ENCODE data around the gene EML2. TPM values are rescaled to one million over a fixed set of nuclear protein-coding genes. Genes with fewer than 3 reads are reported as not detected.

Gene EML2
- polyA plus RNA-seq, 1 experiment: 30.4 TPM

- 0 out of 2 replicates have a peak, but pooled peaks cover 2% of the 10 kb centered on the region for H3K36me3 ChIP-seq (ENCODE audit: control insufficient read depth, insufficient read depth, low read length)
- no peak overlapping the region for H3K4me3 ChIP-seq (ENCODE audit: low read depth, low read length)
- ChIA-PET POLR2A (no interaction called here), CTCF (interaction anchor here (0.8 to 1.4 kb wide), 7 partner anchors 12 to 130 kb away, joined by 3 to 4 read pairs (median 4); no protein-coding TSS in a partner anchor)
- peak; percentile 91 for TF ChIP-seq CTCF (IDR thresholded peaks at IDR 0.05; ENCODE audit: insufficient read depth, low read depth, low read length)
- H3K27me3 ChIP-seq (ENCODE audit: control insufficient read depth, insufficient read depth, low read length): no peaks in the 10 kb centered on the region
- DNase-seq (ENCODE audit: low read depth): no peak
Observed at GRCh38 chr19:45569619-45570421, 69.4 kb downstream of the EML2 start.

- Histone ChIP-seq H3K27me3 (ENCODE audit: control insufficient read depth, insufficient read depth, low read length) (no peaks in the 10 kb centered on the region), H3K4me3 (ENCODE audit: low read depth, low read length) (no peak overlapping the region), H3K36me3 (ENCODE audit: control insufficient read depth, insufficient read depth, low read length) (0 out of 2 replicates have a peak, but pooled peaks cover 2% of the 10 kb centered on the region)
- DNase-seq (ENCODE audit: low read depth): no peak
- no peak for TF ChIP-seq CTCF (IDR thresholded peaks at IDR 0.05; ENCODE audit: insufficient read depth, low read depth, low read length)
- ChIA-PET CTCF (interaction anchor here (0.8 to 3.1 kb wide), 3 partner anchors 11 to 74 kb away, joined by 3 to 14 read pairs (median 3); no protein-coding TSS in a partner anchor), POLR2A (no interaction called here)
Observed at GRCh38 chr19:45568732-45569131, 70.5 kb downstream of the EML2 start.

DNA sequence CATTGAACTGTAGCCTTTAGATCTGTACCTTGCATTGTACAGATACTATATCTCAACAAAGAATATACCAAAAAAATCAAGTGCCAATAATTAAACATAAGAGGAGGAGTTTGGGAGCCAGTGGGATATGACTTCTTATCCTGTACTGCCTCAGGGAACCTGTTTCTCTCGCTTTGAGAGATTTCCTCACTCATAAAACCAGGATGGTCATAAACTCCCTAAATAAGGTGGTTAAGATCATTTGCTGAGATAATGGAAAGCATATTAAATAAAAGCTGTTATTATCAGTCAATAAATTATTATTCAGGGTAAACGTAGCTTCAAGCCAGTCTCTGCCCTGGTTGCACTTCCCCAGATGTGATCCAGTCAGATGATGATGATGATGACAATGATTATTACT, 71.6 kb downstream of the EML2 start:
- CTCF ChIA-PET: interaction anchor here (0.8 to 3.1 kb wide), 3 partner anchors 10 to 82 kb away, joined by 3 to 14 read pairs (median 3); no protein-coding TSS in a partner anchor
- Histone ChIP-seq H3K27me3 (ENCODE audit: control insufficient read depth, insufficient read depth, low read length) (no peaks in the 10 kb centered on the region), H3K4me3 (ENCODE audit: low read depth, low read length) (no peak overlapping the region), H3K36me3 (ENCODE audit: control insufficient read depth, insufficient read depth, low read length) (no peaks in the 10 kb centered on the region)
- POLR2A ChIA-PET: interaction anchor here (0.6 kb wide), 1 partner anchor 43 kb away, joined by 4 read pairs; no protein-coding TSS in a partner anchor
- no peak for TF ChIP-seq CTCF (IDR thresholded peaks at IDR 0.05; ENCODE audit: insufficient read depth, low read depth, low read length)
- no peak for DNase-seq (ENCODE audit: low read depth)

DNA sequence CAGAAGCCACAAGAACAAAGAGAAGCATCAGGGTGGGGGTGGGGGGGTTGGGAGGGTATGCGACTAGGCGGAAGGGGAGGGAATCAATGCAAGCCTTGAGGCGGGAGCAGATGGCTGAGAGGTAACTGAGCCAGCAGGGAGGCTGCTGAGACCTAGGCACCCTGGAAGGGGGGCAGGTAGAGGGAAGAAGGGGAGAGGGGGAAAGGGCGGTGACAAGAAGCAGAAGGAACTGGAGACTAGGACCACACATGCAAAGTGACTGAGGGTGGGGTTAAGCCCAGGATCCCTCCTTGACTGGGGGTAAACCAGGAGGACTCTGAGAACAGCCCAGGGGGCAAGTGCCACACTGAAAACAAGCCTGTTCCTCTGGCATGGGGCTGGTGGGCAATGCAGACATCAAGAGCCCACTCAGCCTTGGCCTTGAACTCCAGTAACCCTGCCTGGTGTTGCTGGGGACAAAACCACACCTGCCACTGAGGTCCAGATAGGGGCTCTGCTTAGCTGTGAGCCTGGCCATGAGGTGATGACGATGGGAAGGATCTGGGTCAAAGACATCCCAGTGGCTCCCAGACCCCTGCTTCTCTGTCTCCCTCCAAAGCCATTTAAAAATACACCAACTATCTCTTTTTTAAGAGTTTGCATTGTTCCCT, 74.9 kb downstream of the EML2 start:
- TF ChIP-seq CTCF (IDR thresholded peaks at IDR 0.05; ENCODE audit: insufficient read depth, low read depth, low read length): no peak
- Histone ChIP-seq H3K36me3 (ENCODE audit: control insufficient read depth, insufficient read depth, low read length) (no peaks in the 10 kb centered on the region), H3K4me3 (ENCODE audit: low read depth, low read length) (no peak overlapping the region), H3K27me3 (ENCODE audit: control insufficient read depth, insufficient read depth, low read length) (no peaks in the 10 kb centered on the region)
- CTCF ChIA-PET: interaction anchor here (1.2 kb wide), 1 partner anchor 78 kb away, joined by 5 read pairs; no protein-coding TSS in a partner anchor
- DNase-seq (ENCODE audit: low read depth): no peak
- POLR2A ChIA-PET: no interaction called here

GRCh38 chr19:45560686-45561085, 78.5 kb downstream of the EML2 start:
- CTCF ChIA-PET: interaction anchor here (1.1 to 1.3 kb wide), 3 partner anchors 40 to 121 kb away, joined by 3 to 4 read pairs (median 4); no protein-coding TSS in a partner anchor
- POLR2A ChIA-PET: no interaction called here
- Histone ChIP-seq H3K36me3 (ENCODE audit: control insufficient read depth, insufficient read depth, low read length) (no peaks in the 10 kb centered on the region), H3K27me3 (ENCODE audit: control insufficient read depth, insufficient read depth, low read length) (no peaks in the 10 kb centered on the region), H3K4me3 (ENCODE audit: low read depth, low read length) (no peak overlapping the region)
- TF ChIP-seq CTCF (IDR thresholded peaks at IDR 0.05; ENCODE audit: insufficient read depth, low read depth, low read length): no peak
- DNase-seq (ENCODE audit: low read depth): no peak
